Kasumi-1 (cell line): ENCODE measurements around the gene SLC6A13.
A peak's percentile ranks its signal among the peaks of the same experiment; 100 is the strongest.
"Not testable (repeated sequence)": the region's sequence is repeated elsewhere in the genome, so short reads cannot be mapped to it uniquely, and the experiment has no call there.

Experiments
- DNase-seq, 2 experiments: peaks; one replicate each; lab custom pipeline; 2025; lab: John Stamatoyannopoulos, UW

SLC6A13 gene

GRCh38 chr12:197911-198695 is 64.5 kb downstream of the SLC6A13 start:
- DNase-seq: no peak

- DNase-seq: no peak
Measured at GRCh38 chr12:197347-197746, 65.3 kb downstream of the SLC6A13 start.

GRCh38 chr12:196436-196835 is 66.2 kb downstream of the SLC6A13 start:
- DNase-seq: no peak

- no peak for DNase-seq
Measured at GRCh38 chr12:195951-196350, 66.7 kb downstream of the SLC6A13 start.

- no peak for DNase-seq
Measured at GRCh38 chr12:195156-195555, 67.5 kb downstream of the SLC6A13 start.

GRCh38 chr12:194276-194675 is 68.4 kb downstream of the SLC6A13 start:
- no peak for DNase-seq

- DNase-seq: no peak
Measured at GRCh38 chr12:193261-193660, 69.4 kb downstream of the SLC6A13 start.

- DNase-seq: no peak
Measured at GRCh38 chr12:191541-191940, 71.1 kb downstream of the SLC6A13 start.

GRCh38 chr12:190881-191280 is 71.8 kb downstream of the SLC6A13 start:
- DNase-seq: no peak

GRCh38 chr12:189622-189962 is 73.0 kb downstream of the SLC6A13 start:
- DNase-seq: no peak

GRCh38 chr12:188910-189621 is 73.6 kb downstream of the SLC6A13 start:
- peak; percentile 22 to 29 for DNase-seq

- not testable (repeated sequence) for DNase-seq
Measured at GRCh38 chr12:187986-188909, 74.4 kb downstream of the SLC6A13 start.

GRCh38 chr12:186006-186625 is 76.5 kb downstream of the SLC6A13 start:
- DNase-seq: no peak

- DNase-seq: no peak
Measured at GRCh38 chr12:185576-185955, 77.1 kb downstream of the SLC6A13 start.

GRCh38 chr12:184811-185575 is 77.6 kb downstream of the SLC6A13 start:
- no peak for DNase-seq

- peak in 1 of 2 experiments; percentile 6 for DNase-seq
Measured at GRCh38 chr12:182381-182892, 80.2 kb downstream of the SLC6A13 start.

- no peak for DNase-seq
Measured at GRCh38 chr12:181921-182320, 80.7 kb downstream of the SLC6A13 start.

- peak in 1 of 2 experiments; percentile 17 for DNase-seq
Measured at GRCh38 chr12:180445-180844, 82.2 kb downstream of the SLC6A13 start.

- no peak for DNase-seq
Measured at GRCh38 chr12:179885-180284, 82.8 kb downstream of the SLC6A13 start.

GRCh38 chr12:179131-179884 is 83.3 kb downstream of the SLC6A13 start:
- no peak for DNase-seq

- no peak for DNase-seq
Measured at GRCh38 chr12:178829-179109, 83.9 kb downstream of the SLC6A13 start.
